Gastrocnemius medialis (tissue), 4 donors: ENCODE measurements around the gene ZNF77. TPM values are rescaled to one million over a fixed set of nuclear protein-coding genes. Genes with fewer than 3 reads are reported as not detected.

Experiments
- ATAC-seq, 2 donors: fragments of 150-250 bp; one replicate each; pipeline ENCODE4 v1.9.1; 2016
- DNase-seq, 2 donors: peaks; one replicate each; pipeline ENCODE4 v3.0.0-alpha.2; 2019
- H3K27ac ChIP-seq, 4 donors: fragments of 200-600 bp; sonication (generic); 1 replicate in 1 of 4; 2 replicates in 3 of 4; pipeline ENCODE4 v1.5.1; 2016 to 2018; ENCODE audit warnings: mild to moderate bottlenecking in 2 of 4, moderate library complexity in 1 of 4
- H3K27me3 ChIP-seq, 3 donors: fragments of 200-600 bp; sonication (generic) in 2 of 3; 1 replicate in 1 of 3; 2 replicates in 2 of 3; pipeline versions ENCODE4 v1.5.1 to v1.6.0; 2016 to 2019; ENCODE audit warnings: mild to moderate bottlenecking in 1 of 3, moderate library complexity in 1 of 3
- H3K36me3 ChIP-seq, 2 donors: fragments of 200-600 bp; sonication (generic) in 1 of 2; one replicate each; pipeline ENCODE4 v1.5.1; 2017 to 2018
- H3K4me1 ChIP-seq, 2 donors: fragments of 200-600 bp; sonication (generic) in 1 of 2; one replicate each; pipeline ENCODE4 v1.5.1; 2016 to 2017; ENCODE audit warnings: mild to moderate bottlenecking in 2 of 2
- H3K4me3 ChIP-seq, 4 donors: fragments of 200-600 bp; sonication (generic) in 3 of 4; 1 replicate in 1 of 4; 2 replicates in 3 of 4; pipeline ENCODE4 v1.5.1; 2016 to 2019; ENCODE audit warnings: mild to moderate bottlenecking in 2 of 4
- H3K9me3 ChIP-seq, 3 donors: fragments of 200-600 bp; sonication (generic) in 2 of 3; 1 replicate in 1 of 3; 2 replicates in 2 of 3; pipeline ENCODE4 v1.5.1; 2016 to 2019
- POLR2A ChIP-seq, 2 donors: fragments of 450-650 bp; IDR thresholded peaks; one replicate each; pipeline ENCODE4 v1.6.1; 2017; ENCODE audit warnings: antibody characterized with exemption in 2 of 2, mild to moderate bottlenecking in 2 of 2, moderate library complexity in 2 of 2
- in situ Hi-C, 4 donors: fragments of 200-750 bp; cut with MboI; loops; one replicate each; pipeline versions ENCODE4 v1.15.0 to v1.8.0; 2017; ENCODE audit warnings: low sequenced_read_pairs in 4 of 4
- intact Hi-C: fragments of 100-400 bp; cut with DNase I; formaldehyde crosslinking; loops from one replicate; pipeline ENCODE4 v1.15.1; 2023; ENCODE audit warnings: low total_unique reads
- total RNA-seq, 4 donors: library from RNA; depleted of rRNA; stranded (reverse); fragments of >200 nt; gene quantifications; one replicate each; pipeline versions ENCODE4 v1.1.0 to v1.2.3, GENCODE V29; 2016
- TF ChIP-seq, protein P1 (sequence below), 5 experiments: fragments of 450-650 bp in 3 of 5; fragments of 200-600 bp in 2 of 5; sonication (generic) in 2 of 5; IDR thresholded peaks in 4 of 5; conservative IDR thresholded peaks in 1 of 5; 1 replicate in 4 of 5; 2 replicates in 1 of 5; pipeline ENCODE4 v1.5.1; 2016 to 2019; ENCODE audit warnings: antibody characterized with exemption in 5 of 5, mild to moderate bottlenecking in 3 of 5, moderate library complexity in 3 of 5

Gene ZNF77
- total RNA-seq, 4 donors from 2014 or later: 1.3 to 4.7 (median 1.5) TPM

DNA sequence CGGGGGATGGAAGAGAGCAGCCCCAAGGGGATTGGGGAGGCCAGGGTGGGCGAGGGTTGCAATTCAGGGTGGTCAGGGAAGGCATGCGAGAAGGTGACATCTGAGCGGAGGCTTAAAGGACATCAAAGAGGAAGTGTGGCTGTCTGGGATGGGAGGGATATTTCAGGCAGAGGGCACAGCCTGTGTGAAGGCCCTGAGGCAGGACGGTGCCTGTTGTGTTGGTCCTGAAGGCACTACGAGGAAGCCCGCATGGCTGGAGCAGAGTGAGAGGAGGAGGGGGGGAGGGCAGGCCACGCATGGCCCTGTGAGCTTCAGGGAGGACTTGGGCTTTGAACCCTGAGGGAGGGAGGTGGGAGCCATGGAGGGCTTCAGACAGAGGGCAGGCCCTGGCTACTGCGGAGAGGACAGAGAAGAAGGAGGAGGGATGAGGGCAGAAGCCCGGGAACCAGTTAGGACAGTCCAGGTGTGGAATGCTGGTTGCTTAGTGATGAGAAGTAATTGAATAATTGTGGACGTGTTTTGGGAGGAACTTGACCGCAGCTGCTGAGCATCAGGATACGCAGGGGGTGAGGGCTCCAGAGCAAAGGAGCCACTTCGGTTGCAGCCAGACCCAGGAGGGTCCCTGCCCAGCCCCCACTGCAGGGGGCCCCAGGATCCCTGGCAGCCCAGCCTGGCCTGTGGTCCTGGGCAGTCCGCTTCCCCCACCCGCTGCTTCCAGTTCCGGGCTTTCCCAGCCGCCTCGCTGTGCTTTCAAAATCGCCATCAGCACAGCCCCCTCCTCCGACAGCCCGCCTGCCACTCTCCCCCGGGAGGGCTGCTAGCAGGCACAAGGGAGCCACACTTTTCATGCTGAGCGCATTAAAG lies 38.8 kb upstream of the ZNF77 start:
- DNase-seq (peak; percentile 24 to 53), ATAC-seq (peak; percentile 49 to 63)
- Histone ChIP-seq H3K27me3 (peaks cover 0 to 4% (median 0%) of the 10 kb centered on the region in 3 donors), H3K27ac (peak overlapping the region; percentile 65 to 77 (median 74)), H3K9me3 (no peaks in the 10 kb centered on the region), H3K4me3 (peak overlapping the region; percentile 8 to 36 (median 30)), H3K36me3 (no peaks in the 10 kb centered on the region), H3K4me1 (peaks cover 15 to 21% of the 10 kb centered on the region in 2 donors)
- in situ Hi-C loops (no loop called here), intact Hi-C loops (no loop called here)
- TF ChIP-seq, protein P1, sequence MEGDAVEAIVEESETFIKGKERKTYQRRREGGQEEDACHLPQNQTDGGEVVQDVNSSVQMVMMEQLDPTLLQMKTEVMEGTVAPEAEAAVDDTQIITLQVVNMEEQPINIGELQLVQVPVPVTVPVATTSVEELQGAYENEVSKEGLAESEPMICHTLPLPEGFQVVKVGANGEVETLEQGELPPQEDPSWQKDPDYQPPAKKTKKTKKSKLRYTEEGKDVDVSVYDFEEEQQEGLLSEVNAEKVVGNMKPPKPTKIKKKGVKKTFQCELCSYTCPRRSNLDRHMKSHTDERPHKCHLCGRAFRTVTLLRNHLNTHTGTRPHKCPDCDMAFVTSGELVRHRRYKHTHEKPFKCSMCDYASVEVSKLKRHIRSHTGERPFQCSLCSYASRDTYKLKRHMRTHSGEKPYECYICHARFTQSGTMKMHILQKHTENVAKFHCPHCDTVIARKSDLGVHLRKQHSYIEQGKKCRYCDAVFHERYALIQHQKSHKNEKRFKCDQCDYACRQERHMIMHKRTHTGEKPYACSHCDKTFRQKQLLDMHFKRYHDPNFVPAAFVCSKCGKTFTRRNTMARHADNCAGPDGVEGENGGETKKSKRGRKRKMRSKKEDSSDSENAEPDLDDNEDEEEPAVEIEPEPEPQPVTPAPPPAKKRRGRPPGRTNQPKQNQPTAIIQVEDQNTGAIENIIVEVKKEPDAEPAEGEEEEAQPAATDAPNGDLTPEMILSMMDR (IDR thresholded peaks at IDR 0.05 in 4 of 5, conservative IDR thresholded peaks at IDR 0.05 in 1 of 5): no peak
- TF ChIP-seq POLR2A (IDR thresholded peaks at IDR 0.05): no peak

DNA sequence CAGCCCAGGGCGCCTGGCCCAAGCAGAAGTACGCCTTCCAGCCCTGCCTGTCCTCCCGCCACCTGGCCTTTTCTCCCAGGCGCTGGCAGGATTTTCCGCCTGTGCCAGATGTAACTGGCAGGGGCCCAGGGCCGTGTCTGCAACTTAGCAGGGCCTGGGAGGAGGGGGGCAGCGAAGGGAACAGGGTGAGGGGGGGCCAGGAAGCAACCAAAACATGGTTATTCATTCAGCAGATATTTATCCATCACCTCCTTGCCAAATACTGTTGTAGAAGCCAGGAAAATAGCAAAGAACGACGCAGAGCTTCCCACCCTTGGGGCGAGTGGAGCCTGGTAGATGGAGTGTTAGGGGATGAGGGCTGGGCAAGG lies 38.2 kb upstream of the ZNF77 start:
- H3K9me3 ChIP-seq: no peaks in the 10 kb centered on the region
- in situ Hi-C loops: no loop called here
- DNase-seq (peak; percentile 68 to 79), ATAC-seq (peak; percentile 69 to 75)
- H3K4me1 ChIP-seq: peaks cover 15 to 21% of the 10 kb centered on the region in 2 donors
- H3K27me3 ChIP-seq: peaks cover 0 to 4% (median 0%) of the 10 kb centered on the region in 3 donors
- H3K27ac ChIP-seq: peak overlapping the region; percentile 65 to 77 (median 74)
- TF ChIP-seq, protein P1 (IDR thresholded peaks at IDR 0.05 in 4 of 5, conservative IDR thresholded peaks at IDR 0.05 in 1 of 5): no peak
- no peak for TF ChIP-seq POLR2A (IDR thresholded peaks at IDR 0.05)
- H3K36me3 ChIP-seq: no peaks in the 10 kb centered on the region
- intact Hi-C loops: no loop called here
- H3K4me3 ChIP-seq: no peak overlapping the region

DNA sequence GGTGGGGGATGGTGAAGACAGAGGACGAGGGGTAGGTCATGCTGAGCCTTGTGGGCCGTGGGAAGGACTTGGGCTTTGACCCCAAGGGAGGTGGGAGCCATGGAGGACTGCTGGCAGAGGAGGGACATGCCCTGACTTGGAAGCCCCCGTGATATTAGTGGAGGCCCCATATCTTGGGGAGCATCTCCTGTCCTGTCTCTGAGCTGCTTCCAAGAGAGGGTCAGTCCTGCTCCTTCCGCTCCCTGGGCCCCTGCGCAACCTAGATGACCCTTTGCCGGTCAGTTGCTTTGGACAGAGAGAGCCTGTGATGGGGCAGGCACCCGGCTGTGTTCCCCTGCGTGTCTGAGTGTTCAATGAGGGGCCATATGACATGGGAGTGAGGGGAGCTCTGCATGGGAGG lies 37.8 kb upstream of the ZNF77 start:
- ATAC-seq (peak; percentile 7 to 25), DNase-seq (no peak)
- TF ChIP-seq, protein P1 (IDR thresholded peaks at IDR 0.05 in 4 of 5, conservative IDR thresholded peaks at IDR 0.05 in 1 of 5): no peak
- no peak for TF ChIP-seq POLR2A (IDR thresholded peaks at IDR 0.05)
- no peaks in the 10 kb centered on the region for H3K36me3 ChIP-seq
- in situ Hi-C loops: no loop called here
- H3K9me3 ChIP-seq: no peaks in the 10 kb centered on the region
- intact Hi-C loops: no loop called here
- peaks cover 0 to 4% (median 0%) of the 10 kb centered on the region in 3 donors for H3K27me3 ChIP-seq
- peaks cover 17 to 21% of the 10 kb centered on the region in 2 donors for H3K4me1 ChIP-seq
- H3K4me3 ChIP-seq: no peak overlapping the region
- H3K27ac ChIP-seq: peak overlapping the region; percentile 65 to 77 (median 74)

DNA sequence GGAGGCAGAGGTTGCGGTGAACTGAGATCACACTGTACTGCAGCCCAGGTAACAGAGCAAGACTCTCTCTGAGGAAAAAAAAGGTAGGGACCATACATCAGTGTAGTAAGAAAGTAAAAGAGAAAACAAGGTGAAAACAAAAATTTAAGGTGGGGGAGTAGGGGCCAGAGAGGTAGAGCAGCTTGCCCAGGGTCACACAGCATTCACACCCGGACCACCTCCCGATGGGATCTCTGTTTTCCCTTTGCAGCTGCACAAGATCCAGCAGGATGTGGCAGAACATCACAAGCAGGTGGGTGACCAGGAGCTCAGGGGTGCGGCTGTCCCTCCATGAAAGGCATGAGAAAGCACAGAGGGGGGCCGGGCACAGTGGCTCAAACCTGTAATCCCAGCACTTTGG lies 37.1 kb upstream of the ZNF77 start:
- ATAC-seq (no peak), DNase-seq (no peak)
- no peak for TF ChIP-seq POLR2A (IDR thresholded peaks at IDR 0.05)
- TF ChIP-seq, protein P1 (IDR thresholded peaks at IDR 0.05 in 4 of 5, conservative IDR thresholded peaks at IDR 0.05 in 1 of 5): no peak
- Histone ChIP-seq H3K27ac (peak overlapping the region in 2 of 4 donors; percentile 31 to 65), H3K27me3 (peaks cover 0 to 4% (median 0%) of the 10 kb centered on the region in 3 donors), H3K4me3 (no peak overlapping the region), H3K9me3 (no peaks in the 10 kb centered on the region), H3K36me3 (no peaks in the 10 kb centered on the region), H3K4me1 (peaks cover 21 to 23% of the 10 kb centered on the region in 2 donors)
- in situ Hi-C loops (no loop called here), intact Hi-C loops (no loop called here)
